RWPE2 (cell line): ENCODE data around the gene SMCO3.
A peak's percentile ranks its signal among the peaks of the same experiment; 100 is the strongest.

Source experiments
- ATAC-seq: fragments of 200-7000 bp; cut with Tn5 transposase; 3 replicates; pipeline ENCODE4 v1.9.1; 2021; ENCODE audit warnings: low read depth
- DNase-seq: peaks from one replicate; pipeline ENCODE4 v3.0.0-alpha.2; 2020; ENCODE audit warnings: low spot score
- H3K27ac ChIP-seq: fragments of 450-650 bp; 2 replicates; pipeline ENCODE4 v1.5.1; 2017; ENCODE audit warnings: mild to moderate bottlenecking; ENCODE audit not compliant: poor library complexity, severe bottlenecking
- H3K27me3 ChIP-seq: fragments of 250-450 bp; sonication (Bioruptor Pico); 2 replicates; pipeline ENCODE4 v1.5.1; 2021; ENCODE audit warnings: mild to moderate bottlenecking, moderate library complexity; ENCODE audit not compliant: insufficient read depth, poor library complexity, severe bottlenecking
- H3K36me3 ChIP-seq: fragments of 250-450 bp; sonication (Bioruptor Pico); 2 replicates; pipeline ENCODE4 v1.5.1; 2020; ENCODE audit warnings: low read depth, mild to moderate bottlenecking, moderate library complexity
- H3K4me1 ChIP-seq: fragments of 250-450 bp; sonication (Bioruptor Pico); 2 replicates; pipeline ENCODE4 v1.5.1; 2021; ENCODE audit warnings: mild to moderate bottlenecking, moderate library complexity; ENCODE audit not compliant: insufficient read depth, poor library complexity, severe bottlenecking
- H3K4me3 ChIP-seq: fragments of 250-450 bp; sonication (Bioruptor Pico); 2 replicates; pipeline ENCODE4 v1.5.1; 2021; ENCODE audit warnings: mild to moderate bottlenecking, moderate library complexity; ENCODE audit not compliant: severe bottlenecking
- H3K9me3 ChIP-seq: fragments of 250-450 bp; sonication (Bioruptor Pico); 2 replicates; pipeline ENCODE4 v1.5.1; 2021; ENCODE audit warnings: mild to moderate bottlenecking, moderate library complexity; ENCODE audit not compliant: severe bottlenecking
- TF ChIP-seq, protein P1 (sequence below): fragments of 450-650 bp; IDR thresholded peaks from one replicate; pipeline ENCODE4 v1.5.1; 2017; ENCODE audit warnings: mild to moderate bottlenecking, moderate library complexity; ENCODE audit not compliant: poor library complexity, severe bottlenecking

Gene SMCO3

GRCh38 chr12:14810167-14810952, 3.6 kb downstream of the SMCO3 start:
- no peaks in the 10 kb centered on the region for H3K27me3 ChIP-seq
- H3K9me3 ChIP-seq = no peaks in the 10 kb centered on the region
- no peak overlapping the region for H3K4me3 ChIP-seq
- no peak overlapping the region for H3K27ac ChIP-seq
- TF ChIP-seq, protein P1, sequence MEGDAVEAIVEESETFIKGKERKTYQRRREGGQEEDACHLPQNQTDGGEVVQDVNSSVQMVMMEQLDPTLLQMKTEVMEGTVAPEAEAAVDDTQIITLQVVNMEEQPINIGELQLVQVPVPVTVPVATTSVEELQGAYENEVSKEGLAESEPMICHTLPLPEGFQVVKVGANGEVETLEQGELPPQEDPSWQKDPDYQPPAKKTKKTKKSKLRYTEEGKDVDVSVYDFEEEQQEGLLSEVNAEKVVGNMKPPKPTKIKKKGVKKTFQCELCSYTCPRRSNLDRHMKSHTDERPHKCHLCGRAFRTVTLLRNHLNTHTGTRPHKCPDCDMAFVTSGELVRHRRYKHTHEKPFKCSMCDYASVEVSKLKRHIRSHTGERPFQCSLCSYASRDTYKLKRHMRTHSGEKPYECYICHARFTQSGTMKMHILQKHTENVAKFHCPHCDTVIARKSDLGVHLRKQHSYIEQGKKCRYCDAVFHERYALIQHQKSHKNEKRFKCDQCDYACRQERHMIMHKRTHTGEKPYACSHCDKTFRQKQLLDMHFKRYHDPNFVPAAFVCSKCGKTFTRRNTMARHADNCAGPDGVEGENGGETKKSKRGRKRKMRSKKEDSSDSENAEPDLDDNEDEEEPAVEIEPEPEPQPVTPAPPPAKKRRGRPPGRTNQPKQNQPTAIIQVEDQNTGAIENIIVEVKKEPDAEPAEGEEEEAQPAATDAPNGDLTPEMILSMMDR = no peak
- ATAC-seq (no peak), DNase-seq (no peak)
- H3K36me3 ChIP-seq = no peaks in the 10 kb centered on the region
- H3K4me1 ChIP-seq = no peaks in the 10 kb centered on the region

GRCh38 chr12:14803830-14804160, 10.2 kb downstream of the SMCO3 start:
- Histone ChIP-seq H3K27ac (peak overlapping the region; percentile 40), H3K27me3 (no peaks in the 10 kb centered on the region), H3K4me3 (peak overlapping the region; percentile 94), H3K4me1 (no peaks in the 10 kb centered on the region), H3K9me3 (no peaks in the 10 kb centered on the region), H3K36me3 (peaks cover 32% of the 10 kb centered on the region)
- TF ChIP-seq, protein P1 = no peak
- ATAC-seq = no peak; the same call in 2 of the 3 replicates
- DNase-seq = no peak

GRCh38 chr12:14803011-14803829, 10.8 kb downstream of the SMCO3 start, which contains the start of the genes C12orf60 and WBP11:
Gene C12orf60 (plus strand): TSS chr12:14803670. CDS start chr12:14822936, 19,266 bp downstream.
Gene WBP11 (minus strand): TSS chr12:14803478. CDS start chr12:14801383, 2,095 bp downstream.
- H3K4me3 ChIP-seq = peak within 1 kb of the TSS; percentile 94
- ATAC-seq (peak; percentile 99), DNase-seq (peak; percentile 80)
- H3K27ac ChIP-seq = peak within 1 kb of the TSS; percentile 40
- H3K27me3 ChIP-seq = no peaks in the 10 kb centered on the region
- H3K4me1 ChIP-seq = no peaks in the 10 kb centered on the region
- no peaks in the 10 kb centered on the region for H3K9me3 ChIP-seq
- peaks cover 38% of the 10 kb centered on the region for H3K36me3 ChIP-seq
- TF ChIP-seq, protein P1 = no peak

DNA sequence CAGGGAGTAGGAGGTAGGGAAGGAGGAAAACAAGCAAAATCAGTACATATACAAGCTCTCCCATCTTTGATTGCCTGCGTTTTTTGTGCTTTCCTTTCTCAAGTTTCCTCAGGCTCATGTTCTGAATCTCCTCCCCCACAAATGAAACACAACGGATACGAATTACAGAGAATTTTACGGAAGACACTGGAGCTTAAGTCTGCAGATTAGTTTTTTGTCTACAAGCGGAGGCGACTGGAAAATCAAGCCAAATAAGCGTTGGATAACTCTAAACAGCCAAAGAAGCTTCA, 11.3 kb downstream of the SMCO3 start:
- Histone ChIP-seq H3K4me1 (no peaks in the 10 kb centered on the region), H3K4me3 (peak overlapping the region; percentile 94), H3K27ac (peak overlapping the region; percentile 40), H3K36me3 (peaks cover 43% of the 10 kb centered on the region), H3K27me3 (no peaks in the 10 kb centered on the region), H3K9me3 (no peaks in the 10 kb centered on the region)
- ATAC-seq (no peak), DNase-seq (no peak)
- TF ChIP-seq, protein P1 = no peak
